Esophagus muscularis mucosa (tissue), 4 donors: ENCODE data around the gene PDGFRB. TPM values are rescaled to one million over a fixed set of nuclear protein-coding genes. Genes with fewer than 3 reads are reported as not detected.

Experiments
- DNase-seq: peaks from one replicate; pipeline ENCODE4 v3.0.0-alpha.2; 2017; ENCODE audit errors: extremely low spot score
- H3K27ac ChIP-seq, 4 donors: fragments of 200-600 bp; sonication (generic); replicated peaks in 1 of 4; 1 replicate in 3 of 4; 2 replicates in 1 of 4; pipeline ENCODE4 v1.5.1; 2016 to 2019; ENCODE audit warnings: mild to moderate bottlenecking in 1 of 4
- H3K27me3 ChIP-seq, 4 donors: fragments of 200-600 bp; sonication (generic); one replicate each; pipeline versions ENCODE4 v1.5.1 to v1.6.0; 2016 to 2019
- H3K36me3 ChIP-seq, 4 donors: fragments of 200-600 bp; sonication (generic); one replicate each; pipeline ENCODE4 v1.5.1; 2016 to 2019
- H3K4me1 ChIP-seq, 4 donors: fragments of 200-600 bp; sonication (generic); one replicate each; pipeline ENCODE4 v1.5.1; 2016 to 2019
- H3K4me3 ChIP-seq, 4 donors: fragments of 200-600 bp; sonication (generic); 1 replicate in 2 of 4; 2 replicates in 2 of 4; pipeline ENCODE4 v1.5.1; 2016 to 2019; ENCODE audit warnings: mild to moderate bottlenecking in 4 of 4, moderate library complexity in 1 of 4
- H3K9me3 ChIP-seq, 4 donors: fragments of 200-600 bp; sonication (generic); 1 replicate in 3 of 4; 2 replicates in 1 of 4; pipeline ENCODE4 v1.5.1; 2016 to 2019
- CTCF ChIP-seq, 3 experiments: fragments of 200-600 bp in 2 of 3; fragments of 450-650 bp in 1 of 3; sonication (generic) in 2 of 3; IDR thresholded peaks; one replicate each; pipeline ENCODE4 v1.5.1; 2017 to 2019; ENCODE audit warnings: antibody characterized with exemption in 3 of 3, mild to moderate bottlenecking in 2 of 3, moderate library complexity in 1 of 3
- EP300 ChIP-seq: sonication (generic); formaldehyde crosslinking; IDR thresholded peaks from one replicate; pipeline ENCODE4 v1.6.1; 2017; ENCODE audit warnings: antibody characterized with exemption
- POLR2A ChIP-seq: fragments of 450-650 bp; IDR thresholded peaks from one replicate; pipeline ENCODE4 v1.6.1; 2017; ENCODE audit warnings: antibody characterized with exemption, moderate library complexity, mild to moderate bottlenecking, low read depth
- POLR2AphosphoS5 ChIP-seq, 2 donors: sonication (generic); formaldehyde crosslinking; IDR thresholded peaks; one replicate each; pipeline ENCODE4 v1.6.1; 2017; ENCODE audit warnings: antibody characterized with exemption in 2 of 2
- WGBS: methylation state at CpG from one replicate; pipeline ENCODE4 v1.1.5; 2018; 5-methylcytosine and 5-hydroxymethylcytosine counted together
- intact Hi-C: fragments of 100-400 bp; cut with DNase I; formaldehyde crosslinking; loops from one replicate; pipeline ENCODE4 v1.15.1; 2023
- total RNA-seq, 4 donors: library from RNA; depleted of rRNA; stranded (reverse); fragments of >200 nt; gene quantifications; one replicate each; pipeline versions ENCODE4 v1.1.0 to v1.2.1, GENCODE V29; 2016

The PDGFRB gene
- total RNA-seq, 4 donors from 2014 or later = 83.1 to 219 (median 141) TPM

- WGBS = 56% methylated on average over 13 of the region's 16 CpGs
- no peak overlapping the region for H3K4me3 ChIP-seq
Observed at GRCh38 chr5:150190503-150190979, 34.9 kb upstream of the PDGFRB start.

GRCh38 chr5:150189728-150190502 lies 34.3 kb upstream of the PDGFRB start, which contains the start of gene SLC6A7:
SLC6A7 (plus strand) TSS chr5:150190062; CDS start chr5:150190328, 266 bp downstream.
- Histone ChIP-seq H3K4me1 (peaks cover 5 to 11% (median 8%) of the 10 kb centered on the region in 4 donors), H3K27me3 (peaks cover 0 to 44% (median 17%) of the 10 kb centered on the region in 4 donors), H3K36me3 (no peaks in the 10 kb centered on the region), H3K4me3 (peak within 1 kb of the TSS in 3 of 4 donors; percentile 23 to 27 (median 24)), H3K9me3 (no peaks in the 10 kb centered on the region), H3K27ac (no peak within 1 kb of the TSS)
- TF ChIP-seq POLR2A (no peak), POLR2AphosphoS5 (IDR thresholded peaks at IDR 0.05) (no peak), EP300 (no peak), CTCF (IDR thresholded peaks at IDR 0.05) (no peak)
- DNase-seq = no peak
- WGBS = 17% methylated on average over 17 of the region's 58 CpGs
- intact Hi-C loops = no loop called here

More at GRCh38 chr5:150190503-150190979, 34.9 kb upstream of the PDGFRB start:
- H3K4me1 ChIP-seq = peaks cover 5 to 11% (median 8%) of the 10 kb centered on the region in 4 donors
- TF ChIP-seq EP300 (no peak), POLR2A (no peak), CTCF (IDR thresholded peaks at IDR 0.05) (no peak), POLR2AphosphoS5 (IDR thresholded peaks at IDR 0.05) (no peak)
- H3K27me3 ChIP-seq = peaks cover 0 to 44% (median 17%) of the 10 kb centered on the region in 4 donors
- no peak for DNase-seq
- H3K9me3 ChIP-seq = no peaks in the 10 kb centered on the region
- intact Hi-C loops = no loop called here
- H3K36me3 ChIP-seq = no peaks in the 10 kb centered on the region
- H3K27ac ChIP-seq = no peak overlapping the region

GRCh38 chr5:150189326-150189725 lies 33.7 kb upstream of the PDGFRB start:
- Histone ChIP-seq H3K4me3 (no peak overlapping the region), H3K27me3 (peaks cover 0 to 44% (median 17%) of the 10 kb centered on the region in 4 donors), H3K4me1 (peaks cover 5 to 11% (median 8%) of the 10 kb centered on the region in 4 donors), H3K9me3 (no peaks in the 10 kb centered on the region), H3K36me3 (no peaks in the 10 kb centered on the region), H3K27ac (no peak overlapping the region)
- intact Hi-C loops = no loop called here
- 96% methylated on average over 3 of the region's 3 CpGs for WGBS
- no peak for DNase-seq
- TF ChIP-seq EP300 (no peak), CTCF (IDR thresholded peaks at IDR 0.05) (no peak), POLR2A (no peak), POLR2AphosphoS5 (IDR thresholded peaks at IDR 0.05) (no peak)

DNA sequence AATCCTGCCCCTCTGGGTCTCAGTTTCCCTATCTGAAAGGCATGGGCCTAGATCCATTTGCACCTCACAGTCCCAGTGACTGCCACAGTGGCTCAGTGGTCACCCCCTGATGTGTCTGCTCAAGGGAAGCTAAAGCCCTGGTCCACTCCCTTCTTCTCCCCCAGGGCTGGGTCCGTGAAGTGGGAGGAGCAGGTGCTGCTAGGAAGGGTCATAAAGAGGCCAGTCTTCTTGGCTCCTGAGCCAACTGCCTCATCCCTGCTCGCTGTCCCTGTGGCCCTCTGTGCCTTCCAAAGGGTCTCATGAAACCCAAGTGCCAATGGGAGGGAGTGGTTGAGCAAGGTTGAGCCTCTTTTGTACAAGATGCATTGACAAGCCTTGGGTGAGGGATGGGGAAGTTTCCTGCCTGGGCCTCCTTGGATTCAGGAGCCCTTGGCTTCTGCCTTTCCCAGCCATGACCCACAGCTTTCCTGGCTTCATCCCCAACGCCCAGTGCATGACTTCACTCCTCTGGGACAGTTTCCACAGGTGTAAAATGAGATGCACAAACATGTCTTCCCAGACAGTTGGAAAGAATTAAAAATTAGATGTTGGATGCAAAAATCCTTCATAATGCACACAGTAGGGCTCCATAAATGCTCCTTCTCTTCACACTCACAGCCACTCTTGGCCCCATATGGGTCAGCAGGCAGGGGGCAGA lies 32.6 kb upstream of the PDGFRB start:
- Histone ChIP-seq H3K27ac (no peak overlapping the region), H3K4me3 (no peak overlapping the region), H3K4me1 (peaks cover 5 to 11% (median 8%) of the 10 kb centered on the region in 4 donors), H3K9me3 (no peaks in the 10 kb centered on the region), H3K36me3 (no peaks in the 10 kb centered on the region), H3K27me3 (peaks cover 0 to 44% (median 17%) of the 10 kb centered on the region in 4 donors)
- 74% methylated on average over 3 of the region's 3 CpGs for WGBS
- TF ChIP-seq EP300 (no peak), POLR2AphosphoS5 (IDR thresholded peaks at IDR 0.05) (no peak), POLR2A (no peak), CTCF (IDR thresholded peaks at IDR 0.05) (no peak)
- DNase-seq = no peak
- intact Hi-C loops = no loop called here
